ENCODE results near the gene CCNT2. TPM values are rescaled to one million over a fixed set of nuclear protein-coding genes. Genes with fewer than 3 reads are reported as not detected.

The CCNT2 gene
- total RNA-seq, 1 experiment from 2014 or later, result 38.1 TPM

DNA sequence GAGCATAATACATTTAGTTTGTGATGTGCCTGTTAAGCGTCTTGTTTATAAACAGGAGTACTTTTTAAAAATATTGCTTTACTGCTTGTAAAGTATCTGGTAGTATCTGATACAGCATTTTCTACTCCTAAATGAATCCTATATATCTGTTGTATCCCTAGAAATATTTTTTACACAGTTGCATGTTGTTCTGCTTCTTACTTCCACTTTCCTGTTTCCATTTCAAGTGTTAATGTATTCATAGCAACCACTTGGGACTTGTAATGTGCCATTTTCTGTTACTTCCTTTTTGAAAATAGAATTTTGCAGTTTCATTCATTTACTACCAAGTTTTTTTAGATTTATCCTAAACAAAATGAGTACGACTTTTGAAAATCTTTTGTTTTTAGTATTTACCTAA lies 24.9 kb downstream of the CCNT2 start:
- ChIA-PET CTCF (no interaction called here), POLR2A (no interaction called here)

More for the DNA sequence above, 24.9 kb downstream of the CCNT2 start:
- no peaks in the 10 kb centered on the region for H3K9me3 Mint-ChIP-seq
- no peak for TF ChIP-seq ETV6 (CRISPR knock-in tag; IDR thresholded peaks at IDR 0.05)
- no peak for TF ChIP-seq ZNF138 (CRISPR knock-in tag; conservative IDR thresholded peaks at IDR 0.05)
- TF ChIP-seq FOXP1 (CRISPR knock-in tag; IDR thresholded peaks at IDR 0.05; ENCODE audit: borderline replicate concordance), result no peak
- no peak for TF ChIP-seq OVOL2 (CRISPR knock-in tag; IDR thresholded peaks at IDR 0.05; ENCODE audit: borderline replicate concordance)
- TF ChIP-seq NFATC4 (CRISPR knock-in tag; IDR thresholded peaks at IDR 0.05), result no peak
- TF ChIP-seq, protein P1, sequence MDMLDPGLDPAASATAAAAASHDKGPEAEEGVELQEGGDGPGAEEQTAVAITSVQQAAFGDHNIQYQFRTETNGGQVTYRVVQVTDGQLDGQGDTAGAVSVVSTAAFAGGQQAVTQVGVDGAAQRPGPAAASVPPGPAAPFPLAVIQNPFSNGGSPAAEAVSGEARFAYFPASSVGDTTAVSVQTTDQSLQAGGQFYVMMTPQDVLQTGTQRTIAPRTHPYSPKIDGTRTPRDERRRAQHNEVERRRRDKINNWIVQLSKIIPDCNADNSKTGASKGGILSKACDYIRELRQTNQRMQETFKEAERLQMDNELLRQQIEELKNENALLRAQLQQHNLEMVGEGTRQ (CRISPR knock-in tag; IDR thresholded peaks at IDR 0.05), result no peak
- TF ChIP-seq SMAD3 (CRISPR knock-in tag; IDR thresholded peaks at IDR 0.05; ENCODE audit: borderline replicate concordance), result no peak
- TF ChIP-seq, protein P2, sequence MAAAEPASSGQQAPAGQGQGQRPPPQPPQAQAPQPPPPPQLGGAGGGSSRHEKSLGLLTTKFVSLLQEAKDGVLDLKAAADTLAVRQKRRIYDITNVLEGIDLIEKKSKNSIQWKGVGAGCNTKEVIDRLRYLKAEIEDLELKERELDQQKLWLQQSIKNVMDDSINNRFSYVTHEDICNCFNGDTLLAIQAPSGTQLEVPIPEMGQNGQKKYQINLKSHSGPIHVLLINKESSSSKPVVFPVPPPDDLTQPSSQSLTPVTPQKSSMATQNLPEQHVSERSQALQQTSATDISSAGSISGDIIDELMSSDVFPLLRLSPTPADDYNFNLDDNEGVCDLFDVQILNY (CRISPR knock-in tag; IDR thresholded peaks at IDR 0.05), result no peak
- TF ChIP-seq, protein P3, sequence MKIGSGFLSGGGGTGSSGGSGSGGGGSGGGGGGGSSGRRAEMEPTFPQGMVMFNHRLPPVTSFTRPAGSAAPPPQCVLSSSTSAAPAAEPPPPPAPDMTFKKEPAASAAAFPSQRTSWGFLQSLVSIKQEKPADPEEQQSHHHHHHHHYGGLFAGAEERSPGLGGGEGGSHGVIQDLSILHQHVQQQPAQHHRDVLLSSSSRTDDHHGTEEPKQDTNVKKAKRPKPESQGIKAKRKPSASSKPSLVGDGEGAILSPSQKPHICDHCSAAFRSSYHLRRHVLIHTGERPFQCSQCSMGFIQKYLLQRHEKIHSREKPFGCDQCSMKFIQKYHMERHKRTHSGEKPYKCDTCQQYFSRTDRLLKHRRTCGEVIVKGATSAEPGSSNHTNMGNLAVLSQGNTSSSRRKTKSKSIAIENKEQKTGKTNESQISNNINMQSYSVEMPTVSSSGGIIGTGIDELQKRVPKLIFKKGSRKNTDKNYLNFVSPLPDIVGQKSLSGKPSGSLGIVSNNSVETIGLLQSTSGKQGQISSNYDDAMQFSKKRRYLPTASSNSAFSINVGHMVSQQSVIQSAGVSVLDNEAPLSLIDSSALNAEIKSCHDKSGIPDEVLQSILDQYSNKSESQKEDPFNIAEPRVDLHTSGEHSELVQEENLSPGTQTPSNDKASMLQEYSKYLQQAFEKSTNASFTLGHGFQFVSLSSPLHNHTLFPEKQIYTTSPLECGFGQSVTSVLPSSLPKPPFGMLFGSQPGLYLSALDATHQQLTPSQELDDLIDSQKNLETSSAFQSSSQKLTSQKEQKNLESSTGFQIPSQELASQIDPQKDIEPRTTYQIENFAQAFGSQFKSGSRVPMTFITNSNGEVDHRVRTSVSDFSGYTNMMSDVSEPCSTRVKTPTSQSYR (CRISPR knock-in tag; IDR thresholded peaks at IDR 0.05), result no peak
- TF ChIP-seq ESRRA (CRISPR knock-in tag; IDR thresholded peaks at IDR 0.05; ENCODE audit: borderline replicate concordance), result no peak
- TF ChIP-seq ZNF396 (CRISPR knock-in tag; IDR thresholded peaks at IDR 0.05; ENCODE audit: borderline replicate concordance), result no peak
- no peak for TF ChIP-seq CREB1 (CRISPR knock-in tag; IDR thresholded peaks at IDR 0.05)
- TF ChIP-seq MYBL2 (CRISPR knock-in tag; IDR thresholded peaks at IDR 0.05), result no peak
- TF ChIP-seq, protein P4, sequence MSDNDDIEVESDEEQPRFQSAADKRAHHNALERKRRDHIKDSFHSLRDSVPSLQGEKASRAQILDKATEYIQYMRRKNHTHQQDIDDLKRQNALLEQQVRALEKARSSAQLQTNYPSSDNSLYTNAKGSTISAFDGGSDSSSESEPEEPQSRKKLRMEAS (CRISPR knock-in tag; IDR thresholded peaks at IDR 0.05), result no peak
- TF ChIP-seq NFYB (CRISPR knock-in tag; conservative IDR thresholded peaks at IDR 0.05; ENCODE audit: low read depth), result no peak
- TF ChIP-seq, protein P5, sequence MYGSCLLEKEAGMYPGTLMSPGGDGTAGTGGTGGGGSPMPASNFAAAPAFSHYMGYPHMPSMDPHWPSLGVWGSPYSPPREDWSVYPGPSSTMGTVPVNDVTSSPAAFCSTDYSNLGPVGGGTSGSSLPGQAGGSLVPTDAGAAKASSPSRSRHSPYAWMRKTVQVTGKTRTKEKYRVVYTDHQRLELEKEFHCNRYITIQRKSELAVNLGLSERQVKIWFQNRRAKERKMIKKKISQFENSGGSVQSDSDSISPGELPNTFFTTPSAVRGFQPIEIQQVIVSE (CRISPR knock-in tag; IDR thresholded peaks at IDR 0.05; ENCODE audit: borderline replicate concordance), result no peak
- TF ChIP-seq, protein P6, sequence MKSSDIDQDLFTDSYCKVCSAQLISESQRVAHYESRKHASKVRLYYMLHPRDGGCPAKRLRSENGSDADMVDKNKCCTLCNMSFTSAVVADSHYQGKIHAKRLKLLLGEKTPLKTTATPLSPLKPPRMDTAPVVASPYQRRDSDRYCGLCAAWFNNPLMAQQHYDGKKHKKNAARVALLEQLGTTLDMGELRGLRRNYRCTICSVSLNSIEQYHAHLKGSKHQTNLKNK (CRISPR knock-in tag; IDR thresholded peaks at IDR 0.05), result no peak
- TF ChIP-seq, protein P7, sequence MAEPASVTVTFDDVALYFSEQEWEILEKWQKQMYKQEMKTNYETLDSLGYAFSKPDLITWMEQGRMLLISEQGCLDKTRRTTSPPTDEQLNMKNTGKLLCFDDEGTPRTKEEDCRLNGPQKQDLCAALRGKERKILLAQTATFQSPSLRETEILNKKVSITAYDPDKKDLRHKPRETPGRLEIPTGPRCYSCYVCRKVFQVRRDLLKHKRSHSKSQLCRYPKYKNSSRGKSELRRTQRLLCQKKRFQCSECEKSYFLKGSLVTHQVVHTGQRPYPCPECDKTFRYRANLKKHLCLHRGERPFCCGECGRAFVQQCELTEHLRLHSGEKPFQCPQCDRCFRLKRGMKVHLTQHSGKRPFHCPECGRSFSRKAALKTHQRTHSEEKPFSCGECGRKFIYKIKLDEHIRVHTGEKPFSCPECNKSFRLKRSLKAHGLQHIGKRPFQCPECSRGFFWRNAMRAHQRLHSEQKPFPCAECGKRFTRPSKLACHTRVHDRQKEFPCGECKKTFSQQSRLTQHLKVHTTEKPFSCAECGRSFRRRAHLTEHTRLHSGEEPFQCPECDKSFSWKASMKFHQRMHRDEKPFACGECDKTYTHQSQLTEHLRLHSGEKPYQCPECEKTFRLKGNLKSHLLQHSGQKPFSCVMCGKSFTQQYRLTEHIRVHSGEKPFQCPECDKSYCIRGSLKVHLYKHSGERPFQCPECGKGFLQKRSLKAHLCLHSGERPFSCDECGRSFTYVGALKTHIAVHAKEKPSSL (CRISPR knock-in tag; conservative IDR thresholded peaks at IDR 0.05), result no peak
- no peak for TF ChIP-seq FOXK1 (CRISPR knock-in tag; IDR thresholded peaks at IDR 0.05)
- TF ChIP-seq, protein P8, sequence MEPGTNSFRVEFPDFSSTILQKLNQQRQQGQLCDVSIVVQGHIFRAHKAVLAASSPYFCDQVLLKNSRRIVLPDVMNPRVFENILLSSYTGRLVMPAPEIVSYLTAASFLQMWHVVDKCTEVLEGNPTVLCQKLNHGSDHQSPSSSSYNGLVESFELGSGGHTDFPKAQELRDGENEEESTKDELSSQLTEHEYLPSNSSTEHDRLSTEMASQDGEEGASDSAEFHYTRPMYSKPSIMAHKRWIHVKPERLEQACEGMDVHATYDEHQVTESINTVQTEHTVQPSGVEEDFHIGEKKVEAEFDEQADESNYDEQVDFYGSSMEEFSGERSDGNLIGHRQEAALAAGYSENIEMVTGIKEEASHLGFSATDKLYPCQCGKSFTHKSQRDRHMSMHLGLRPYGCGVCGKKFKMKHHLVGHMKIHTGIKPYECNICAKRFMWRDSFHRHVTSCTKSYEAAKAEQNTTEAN (CRISPR knock-in tag; IDR thresholded peaks at IDR 0.05), result no peak
- DNase-seq (ENCODE audit: low spot score) (no peak), ATAC-seq (no peak)
- H3K4me1 Mint-ChIP-seq, result peaks cover 21% of the 10 kb centered on the region
- H3K4me3 Mint-ChIP-seq, result no peak overlapping the region
- no peak overlapping the region for H3K27ac Mint-ChIP-seq
- peaks cover 46% of the 10 kb centered on the region for H3K36me3 Mint-ChIP-seq
- H3K27me3 Mint-ChIP-seq (ENCODE audit: low read depth), result no peaks in the 10 kb centered on the region
